Measurements from ENCODE around the gene PSMC5. TPM values are rescaled to one million over a fixed set of nuclear protein-coding genes. Genes with fewer than 3 reads are reported as not detected.
"Not testable (repeated sequence)": the region's sequence is repeated elsewhere in the genome, so short reads cannot be mapped to it uniquely, and the experiment has no call there.

Gene PSMC5
- total and polyA plus RNA-seq, 9 donors, result 36.4 to 155 (median 96.2) TPM

DNA sequence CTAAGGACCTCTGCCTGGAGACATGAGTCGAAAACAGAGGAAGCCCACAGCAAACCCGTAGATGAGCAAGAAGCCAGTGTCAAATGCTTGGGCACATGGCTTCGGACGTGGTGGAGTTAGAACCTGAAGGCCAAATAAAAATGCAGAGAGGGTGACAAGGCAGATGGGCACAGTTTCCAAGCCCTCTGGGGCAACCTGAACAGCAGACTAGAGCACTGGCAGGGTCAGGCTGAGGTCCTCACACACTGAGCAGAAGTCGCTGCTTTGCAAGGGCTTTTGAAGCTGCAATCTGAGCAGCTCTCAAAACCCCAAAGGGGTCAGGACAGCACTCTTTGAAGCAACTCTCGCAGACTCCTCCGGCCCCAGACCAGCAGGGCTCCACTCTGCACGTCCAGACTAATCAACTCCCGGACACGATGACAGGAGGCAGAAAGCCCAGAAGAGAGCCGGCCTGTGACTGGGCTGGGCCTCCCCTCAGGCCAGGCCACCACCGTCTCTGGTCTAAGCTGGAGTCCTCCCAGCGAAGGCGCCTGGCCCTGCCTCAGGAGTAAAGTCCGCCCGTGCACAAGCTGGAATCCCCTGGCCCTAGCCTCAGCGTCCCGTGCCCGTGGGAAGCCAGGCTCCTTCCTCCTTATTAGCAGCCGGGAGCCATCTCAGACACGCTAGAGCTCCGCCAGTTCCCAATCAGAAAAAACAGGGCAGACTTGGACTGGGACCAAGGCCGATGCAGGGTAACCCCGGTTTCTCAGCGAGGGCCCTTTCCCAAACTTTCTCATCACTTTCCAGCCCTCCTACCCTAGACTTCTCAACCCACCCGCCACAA lies 14.3 kb downstream of the PSMC5 start:
- peak; percentile 60 to 75 (median 72) for DNase-seq
- TF ChIP-seq, protein P1, sequence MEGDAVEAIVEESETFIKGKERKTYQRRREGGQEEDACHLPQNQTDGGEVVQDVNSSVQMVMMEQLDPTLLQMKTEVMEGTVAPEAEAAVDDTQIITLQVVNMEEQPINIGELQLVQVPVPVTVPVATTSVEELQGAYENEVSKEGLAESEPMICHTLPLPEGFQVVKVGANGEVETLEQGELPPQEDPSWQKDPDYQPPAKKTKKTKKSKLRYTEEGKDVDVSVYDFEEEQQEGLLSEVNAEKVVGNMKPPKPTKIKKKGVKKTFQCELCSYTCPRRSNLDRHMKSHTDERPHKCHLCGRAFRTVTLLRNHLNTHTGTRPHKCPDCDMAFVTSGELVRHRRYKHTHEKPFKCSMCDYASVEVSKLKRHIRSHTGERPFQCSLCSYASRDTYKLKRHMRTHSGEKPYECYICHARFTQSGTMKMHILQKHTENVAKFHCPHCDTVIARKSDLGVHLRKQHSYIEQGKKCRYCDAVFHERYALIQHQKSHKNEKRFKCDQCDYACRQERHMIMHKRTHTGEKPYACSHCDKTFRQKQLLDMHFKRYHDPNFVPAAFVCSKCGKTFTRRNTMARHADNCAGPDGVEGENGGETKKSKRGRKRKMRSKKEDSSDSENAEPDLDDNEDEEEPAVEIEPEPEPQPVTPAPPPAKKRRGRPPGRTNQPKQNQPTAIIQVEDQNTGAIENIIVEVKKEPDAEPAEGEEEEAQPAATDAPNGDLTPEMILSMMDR (IDR thresholded peaks at IDR 0.05), result no peak
- Histone ChIP-seq H3K9me3 (no peaks in the 10 kb centered on the region), H3K36me3 (no peaks in the 10 kb centered on the region), H3K27ac (peak overlapping the region; percentile 72 to 88), H3K4me1 (ENCODE audit: insufficient read depth) (peaks cover 25% of the 10 kb centered on the region), H3K4me3 (peak overlapping the region; percentile 100), H3K27me3 (no peaks in the 10 kb centered on the region)
- intact Hi-C loops (cut with DNase I), result loop anchor here in 1 of 4 donors (2.0 kb wide), 1 partner anchor 15 kb away; the partner anchor contains the start of genes FTSJ3 and PSMC5
- WGBS, 3 donors, result 2 to 4% (median 3%) methylated on average over 23 to 26 of the region's 26 CpGs

DNA sequence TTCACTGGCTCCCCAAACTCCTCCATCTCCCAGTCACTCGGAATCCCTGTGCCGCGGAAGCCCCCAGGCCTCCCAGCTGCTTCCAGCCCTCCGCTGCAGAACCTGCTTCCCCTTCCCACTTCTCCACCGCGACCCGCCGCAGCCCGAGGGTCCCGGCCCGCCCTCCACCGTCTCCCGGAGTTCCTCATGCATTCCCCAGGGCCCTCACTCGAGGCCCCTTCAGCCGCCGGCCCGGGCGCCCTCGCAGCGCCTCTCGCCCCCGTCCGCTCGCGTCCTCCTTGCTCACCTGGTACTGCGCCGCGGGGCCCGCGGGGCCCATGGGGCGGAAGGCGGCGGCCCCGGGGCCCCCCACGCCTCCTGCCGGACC lies 14.9 kb downstream of the PSMC5 start:
- H3K36me3 ChIP-seq, result no peaks in the 10 kb centered on the region
- H3K4me3 ChIP-seq, result peak overlapping the region; percentile 100
- WGBS, 3 donors, result 0% methylated on average over 29 to 36 of the region's 36 CpGs
- TF ChIP-seq, protein P1 (IDR thresholded peaks at IDR 0.05), result no peak
- TF ChIP-seq EP300 (IDR thresholded peaks at IDR 0.05), result no peak
- TF ChIP-seq POLR2A (IDR thresholded peaks at IDR 0.05), result no peak
- H3K27me3 ChIP-seq, result no peaks in the 10 kb centered on the region
- intact Hi-C loops (cut with DNase I), result loop anchor here in 1 of 4 donors (2.0 kb wide), 1 partner anchor 15 kb away; the partner anchor contains the start of genes FTSJ3 and PSMC5
- peak overlapping the region; percentile 72 to 88 for H3K27ac ChIP-seq
- DNase-seq, result peak in 3 of 5 donors; percentile 48 to 59 (median 50)
- no peaks in the 10 kb centered on the region for H3K9me3 ChIP-seq
- peaks cover 25% of the 10 kb centered on the region for H3K4me1 ChIP-seq (ENCODE audit: insufficient read depth)

DNA sequence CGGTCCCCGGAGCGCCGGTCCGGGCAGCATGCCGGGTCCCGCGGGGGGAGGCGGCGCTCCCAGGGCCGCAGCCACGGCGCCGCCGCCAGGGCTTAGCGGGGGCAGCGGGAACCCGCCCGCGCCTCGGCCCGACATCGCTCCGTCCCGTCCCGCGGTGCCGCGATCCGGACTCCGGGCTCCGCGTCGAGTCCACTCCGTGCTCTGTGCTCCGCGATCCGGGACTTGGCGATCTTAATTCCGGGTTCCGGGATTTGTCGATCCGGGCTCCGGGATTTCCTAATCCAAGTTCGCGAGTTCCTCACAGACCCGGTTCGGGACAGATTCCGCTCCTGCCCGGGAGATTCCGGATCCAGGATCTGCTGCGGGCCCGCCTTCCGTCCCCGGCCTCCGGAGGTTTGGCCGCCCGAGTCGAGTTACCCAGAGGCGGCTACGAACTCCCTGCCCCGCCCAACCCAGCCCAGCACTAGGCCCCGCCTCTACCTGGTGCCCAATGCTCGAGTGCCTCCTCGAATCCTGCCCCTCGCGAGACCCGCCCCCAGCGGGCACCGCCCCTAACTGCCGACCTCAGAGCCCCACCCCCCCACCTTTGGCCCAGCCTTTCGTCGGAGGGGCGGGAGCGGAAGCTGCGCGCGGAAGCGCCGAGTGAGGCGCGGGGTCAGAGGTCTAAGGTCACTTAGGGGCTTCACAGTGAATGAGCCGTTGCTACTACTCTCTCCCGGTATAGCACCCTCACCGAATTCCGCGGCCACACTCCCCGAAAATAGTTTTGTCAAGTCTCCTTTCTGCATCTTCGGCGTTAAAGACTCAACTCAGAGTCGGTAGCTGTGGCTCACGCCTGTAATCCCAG lies 15.5 kb downstream of the PSMC5 start, which contains the start of gene SMARCD2:
SMARCD2 (minus strand) TSS at position 146 of the 847 bp plus-strand sequence; CDS start at position 135, 11 bp downstream.
- Histone ChIP-seq H3K27me3 (no peaks in the 10 kb centered on the region), H3K27ac (peak within 1 kb of the TSS; percentile 72 to 88), H3K9me3 (no peaks in the 10 kb centered on the region), H3K36me3 (no peaks in the 10 kb centered on the region), H3K4me1 (ENCODE audit: insufficient read depth) (peaks cover 25% of the 10 kb centered on the region), H3K4me3 (peak within 1 kb of the TSS; percentile 100)
- TF ChIP-seq EP300 (IDR thresholded peaks at IDR 0.05) (peak; percentile 62), POLR2A (IDR thresholded peaks at IDR 0.05) (peak; percentile 96)
- TF ChIP-seq, protein P1 (IDR thresholded peaks at IDR 0.05), result peak in 2 of 3 donors; percentile 27 to 73
- WGBS, 3 donors, result 0 to 1% (median 0%) methylated on average over 80 to 92 of the region's 92 CpGs
- DNase-seq, result peak; percentile 98 to 99 (median 99)
- intact Hi-C loops (cut with DNase I), result loop anchor here in 1 of 4 donors (2.0 kb wide), 1 partner anchor 16 kb away; the partner anchor contains the start of genes FTSJ3 and PSMC5

DNA sequence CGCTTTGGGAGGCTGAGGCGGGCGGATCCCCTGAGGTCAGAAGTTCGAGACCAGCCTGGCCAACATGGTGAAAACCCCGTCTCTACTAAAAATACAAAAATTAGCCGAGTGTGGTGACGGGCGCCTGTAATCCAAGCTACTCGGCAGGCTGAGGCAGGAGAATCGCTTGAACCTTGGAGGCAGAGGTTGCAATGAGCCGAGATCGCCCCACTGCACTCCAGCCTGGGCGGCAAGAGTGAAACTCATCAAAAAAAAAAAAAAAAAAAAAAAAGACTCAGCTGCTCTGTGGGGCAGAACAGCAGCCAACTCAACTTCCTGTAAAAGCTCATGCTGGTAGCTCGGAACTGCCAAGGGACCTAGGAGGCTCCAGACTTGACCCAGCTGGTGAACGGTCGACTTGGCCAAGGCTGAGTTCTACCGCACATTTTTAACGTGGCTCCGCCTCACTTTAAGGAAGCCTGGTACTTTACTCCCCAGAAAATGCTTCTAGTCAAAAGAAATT lies 16.2 kb downstream of the PSMC5 start:
- WGBS, 3 donors, result 1 to 2% (median 1%) methylated on average over 18 to 19 of the region's 19 CpGs
- not testable (repeated sequence) for H3K9me3 ChIP-seq

More for the DNA sequence above, 16.2 kb downstream of the PSMC5 start:
- peaks cover 21% of the 10 kb centered on the region for H3K4me1 ChIP-seq (ENCODE audit: insufficient read depth)
- intact Hi-C loops (cut with DNase I), result loop anchor here in 1 of 4 donors (2.0 kb wide), 1 partner anchor 17 kb away; the partner anchor contains the start of genes FTSJ3 and PSMC5
- peak; percentile 66 to 80 (median 71) for DNase-seq
- H3K4me3 ChIP-seq, result peak overlapping the region; percentile 100
- H3K27ac ChIP-seq, result peak overlapping the region; percentile 5 to 72
- not testable (repeated sequence) for H3K36me3 ChIP-seq, H3K27me3 ChIP-seq

All from ovary (tissue), 9 donors.